Activated CD8-positive, alpha-beta memory T cell treated with anti-CD3 and anti-CD28 coated beads, Interleukin-2, amount 50 U/mL, for 48 hours (primary cell): ENCODE results near the gene LRRC42.

Source experiments
- DNase-seq: peaks from one replicate; pipeline ENCODE4 v3.0.0-alpha.2; 2020

LRRC42 gene

GRCh38 chr1:54009406-54009805 is 63.3 kb downstream of the LRRC42 start:
- DNase-seq, result no peak

GRCh38 chr1:54010415-54011117 is 64.4 kb downstream of the LRRC42 start:
- DNase-seq, result no peak

- DNase-seq, result no peak
Observed at GRCh38 chr1:54011316-54012007, 65.3 kb downstream of the LRRC42 start.

GRCh38 chr1:54012008-54012325 is 65.8 kb downstream of the LRRC42 start:
- DNase-seq, result no peak

GRCh38 chr1:54012863-54013262 is 66.7 kb downstream of the LRRC42 start:
- DNase-seq, result no peak

GRCh38 chr1:54013393-54014008 is 67.4 kb downstream of the LRRC42 start:
- DNase-seq, result no peak

- DNase-seq, result no peak
Observed at GRCh38 chr1:54014009-54014629, 68.0 kb downstream of the LRRC42 start.

- DNase-seq, result no peak
Observed at GRCh38 chr1:54016343-54017282, 70.5 kb downstream of the LRRC42 start.
